GM19455 (cell line): ENCODE results near the gene RRP1B.

Experiments
- ATAC-seq: cut with Tn5 transposase; IDR thresholded peaks from one replicate; pipeline ENCODE4 v1.9.1; 2021; ENCODE audit not compliant: unreplicated experiment

The RRP1B gene

GRCh38 chr21:43720539-43721166 lies 61.3 kb downstream of the RRP1B start:
- no peak for ATAC-seq

GRCh38 chr21:43721206-43721605 lies 61.8 kb downstream of the RRP1B start:
- ATAC-seq: no peak

GRCh38 chr21:43721939-43722338 lies 62.6 kb downstream of the RRP1B start:
- no peak for ATAC-seq

GRCh38 chr21:43723648-43724047 lies 64.3 kb downstream of the RRP1B start:
- no peak for ATAC-seq

GRCh38 chr21:43726686-43727518 lies 67.5 kb downstream of the RRP1B start:
- no peak for ATAC-seq

GRCh38 chr21:43727519-43728153 lies 68.3 kb downstream of the RRP1B start:
- ATAC-seq: no peak

- ATAC-seq: peak; percentile 5
Measured at GRCh38 chr21:43728154-43728466, 68.8 kb downstream of the RRP1B start.

- ATAC-seq: peak; percentile 68
Measured at GRCh38 chr21:43728467-43729390, 69.4 kb downstream of the RRP1B start.

- ATAC-seq: no peak
Measured at GRCh38 chr21:43731476-43731875, 72.1 kb downstream of the RRP1B start.

GRCh38 chr21:43731891-43732711 lies 72.7 kb downstream of the RRP1B start:
- no peak for ATAC-seq

GRCh38 chr21:43733060-43733459 lies 73.7 kb downstream of the RRP1B start:
- ATAC-seq: no peak

- no peak for ATAC-seq
Measured at GRCh38 chr21:43733529-43734071, 74.2 kb downstream of the RRP1B start.

GRCh38 chr21:43734131-43734927 lies 75.0 kb downstream of the RRP1B start:
- no peak for ATAC-seq

GRCh38 chr21:43734928-43735229 lies 75.5 kb downstream of the RRP1B start:
- ATAC-seq: no peak

- ATAC-seq: no peak
Measured at GRCh38 chr21:43735236-43736091, 76.1 kb downstream of the RRP1B start.

GRCh38 chr21:43736224-43736883 lies 77.0 kb downstream of the RRP1B start:
- ATAC-seq: no peak

- no peak for ATAC-seq
Measured at GRCh38 chr21:43737158-43737950, 78.0 kb downstream of the RRP1B start.
